Iris pigment epithelial cell (primary cell): ENCODE measurements around the gene OR51T1.

Source experiments
- DNase-seq: peaks from one replicate; pipeline ENCODE4 v3.0.0-alpha.2; 2011; ENCODE audit warnings: low read depth

OR51T1 gene

DNA sequence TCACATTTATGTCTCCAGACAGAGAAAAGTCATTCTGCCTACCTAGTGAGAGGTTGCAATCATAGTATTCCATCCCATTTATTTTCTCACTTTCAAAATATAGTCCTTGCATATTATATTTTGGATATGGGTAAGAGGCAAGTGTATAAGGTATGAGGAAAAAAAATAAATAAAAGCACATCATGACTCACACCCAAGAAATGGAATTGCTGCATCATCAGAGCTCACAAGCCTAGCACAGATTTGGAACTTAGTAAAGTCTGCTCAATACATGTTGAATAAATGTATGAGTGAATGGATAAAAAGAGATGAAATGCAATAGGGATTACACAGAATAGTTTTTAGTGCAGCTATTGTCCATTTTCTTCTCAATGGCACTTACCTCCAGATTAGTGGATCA, 44.9 kb downstream of the OR51T1 start:
- peak; percentile 24 for DNase-seq
